HEK293T (cell line): ENCODE data around the gene STK39.

Experiments
- BHLHE40 ChIP-seq: fragments of 450-650 bp; IDR thresholded peaks from 2 replicates; pipeline ENCODE4 v1.6.1; 2016; ENCODE audit warnings: mild to moderate bottlenecking, moderate library complexity, borderline replicate concordance
- FOXM1 ChIP-seq: fragments of 450-650 bp; IDR thresholded peaks from 2 replicates; pipeline ENCODE4 v1.6.1; 2017; ENCODE audit warnings: mild to moderate bottlenecking, borderline replicate concordance
- PKNOX1 ChIP-seq: fragments of 450-650 bp; IDR thresholded peaks from 2 replicates; pipeline ENCODE4 v1.6.1; 2016

GRCh38 chr2:168157070-168157469 lies 90.3 kb downstream of the STK39 start:
- no peak for TF ChIP-seq FOXM1
- no peak for TF ChIP-seq PKNOX1
- no peak for TF ChIP-seq BHLHE40
